Mucosa of gallbladder (tissue), 1 donor: ENCODE measurements around the gene RPTOR. TPM values are rescaled to one million over a fixed set of nuclear protein-coding genes. Genes with fewer than 3 reads are reported as not detected.

Experiments used
- DNase-seq: peaks from one replicate; pipeline ENCODE4 v3.0.0-alpha.2; 2020; ENCODE audit warnings: low spot score
- total RNA-seq: library from RNA; stranded (reverse); gene quantifications from one replicate; pipeline ENCODE4 v1.2.1, GENCODE V29; 2021
- donor health status: DM: no; HTN: no; CAD: no.

RPTOR gene
- total RNA-seq, 1 donor from 2014 or later, result 37.5 TPM

- no peak for DNase-seq
Observed at GRCh38 chr17:80995131-80995530, 450.5 kb downstream of the RPTOR start.

DNA sequence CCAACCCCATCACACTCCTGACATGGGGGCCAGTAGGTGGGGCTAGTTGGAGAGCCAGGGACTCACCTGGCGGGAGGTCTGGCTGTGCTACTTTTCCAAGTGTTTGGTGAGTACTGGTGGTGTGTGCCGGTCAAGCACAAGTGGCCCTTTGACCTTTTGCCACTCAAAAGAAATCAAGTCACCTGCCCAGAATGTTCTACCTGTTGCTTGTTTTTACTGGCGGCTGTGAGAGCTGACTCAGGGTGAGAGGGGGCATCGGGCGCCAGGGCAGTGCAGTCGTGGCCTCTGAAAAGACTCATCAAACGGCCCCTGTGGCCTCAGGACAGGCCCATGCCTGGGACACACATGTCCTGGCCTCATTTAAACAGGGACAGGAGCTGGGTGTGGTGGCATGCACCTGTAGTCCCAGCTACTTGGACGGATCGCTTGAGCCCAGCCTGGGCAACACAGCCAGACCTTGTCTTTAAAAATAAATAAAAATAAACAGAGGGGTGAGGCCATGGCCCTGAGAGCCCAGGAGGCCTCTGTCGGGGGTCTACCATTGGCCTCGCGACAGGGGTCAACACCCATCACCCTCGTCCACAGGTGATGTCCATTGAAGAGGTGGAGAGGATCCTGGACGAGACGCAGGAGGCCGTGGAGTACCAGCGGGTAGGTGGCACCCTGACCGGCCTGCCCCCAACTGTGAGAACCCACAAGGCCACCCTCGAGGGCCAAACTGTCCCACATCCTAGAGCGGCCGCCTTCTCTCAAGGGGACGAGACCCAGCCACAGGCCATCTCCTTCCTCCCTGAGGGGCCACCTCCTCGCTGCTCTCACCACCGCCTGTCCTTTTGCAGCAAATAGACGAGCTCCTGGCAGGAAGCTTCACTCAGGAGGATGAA, 452.0 kb downstream of the RPTOR start:
- DNase-seq, result no peak

- DNase-seq, result no peak
Observed at GRCh38 chr17:80997424-80998117, 452.9 kb downstream of the RPTOR start.

DNA sequence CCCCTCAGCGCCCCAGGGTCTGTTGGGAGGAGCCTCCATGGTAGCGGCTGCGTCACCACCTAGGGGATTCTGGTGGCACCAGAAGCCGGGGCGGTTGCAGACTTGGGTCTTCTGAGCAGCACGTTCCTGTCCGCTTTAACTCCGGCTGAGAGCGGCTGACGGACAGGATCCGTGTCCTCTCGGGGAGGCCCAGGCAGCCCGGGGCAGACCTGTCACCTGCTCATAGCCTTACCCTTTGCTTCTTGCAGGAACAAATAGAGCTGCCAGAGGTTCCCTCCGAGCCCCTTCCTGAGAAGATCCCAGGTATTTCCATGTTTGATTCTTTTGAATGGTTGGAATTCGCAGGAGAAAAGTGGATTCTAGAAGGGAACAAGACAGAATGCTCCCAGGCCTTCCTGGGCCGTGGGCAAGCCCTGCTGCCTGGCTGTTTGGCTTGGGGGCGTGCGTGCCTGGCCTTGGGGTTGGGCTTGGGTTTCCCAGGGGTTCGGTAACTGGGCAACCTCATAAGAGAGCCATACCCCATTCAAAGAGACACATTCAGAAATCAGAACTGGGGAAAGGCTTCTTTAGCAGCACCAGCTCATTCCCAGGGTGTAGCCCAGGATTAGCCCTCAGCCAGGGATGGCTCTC, 453.6 kb downstream of the RPTOR start:
- DNase-seq, result no peak

DNA sequence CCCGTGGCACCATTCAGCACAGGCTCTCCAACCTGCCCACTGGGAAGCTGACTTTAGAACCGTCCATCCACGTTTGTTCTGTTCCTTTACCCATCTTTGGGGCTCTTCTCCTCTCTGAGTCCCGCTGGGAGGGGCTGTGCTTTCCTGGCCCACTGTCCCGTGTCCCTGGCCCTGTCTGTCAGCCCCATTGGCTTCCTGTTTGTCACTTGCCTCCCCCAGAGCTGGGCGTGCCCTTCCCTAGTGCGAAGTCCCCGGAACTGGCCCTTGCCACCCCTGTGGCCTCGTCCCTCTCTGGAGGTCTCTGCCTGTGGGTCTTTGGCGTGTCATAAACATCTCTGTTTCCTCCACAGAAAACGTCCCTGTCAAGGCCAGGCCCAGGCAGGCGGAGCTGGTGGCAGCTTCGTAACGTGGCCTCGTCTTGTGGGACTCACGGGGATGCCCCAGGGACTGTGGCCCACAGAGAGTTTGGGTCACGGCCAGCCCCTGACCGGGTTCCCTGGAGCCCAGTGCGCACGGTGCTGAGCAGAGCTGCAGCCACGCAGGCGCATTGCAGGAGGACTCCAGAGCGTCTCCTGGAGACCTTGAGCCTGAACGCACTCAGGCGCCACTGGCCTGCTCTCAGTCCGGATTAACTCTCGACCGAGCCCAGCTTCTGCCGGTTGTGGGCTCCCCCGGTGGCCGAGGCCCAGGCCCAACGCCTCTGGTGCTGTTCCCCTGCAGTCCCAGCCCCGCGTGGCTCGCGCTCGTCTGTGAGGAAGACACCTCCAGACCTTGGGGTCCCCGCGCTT, 454.3 kb downstream of the RPTOR start:
- no peak for DNase-seq

GRCh38 chr17:80999536-81000333, 455.1 kb downstream of the RPTOR start:
- no peak for DNase-seq

DNA sequence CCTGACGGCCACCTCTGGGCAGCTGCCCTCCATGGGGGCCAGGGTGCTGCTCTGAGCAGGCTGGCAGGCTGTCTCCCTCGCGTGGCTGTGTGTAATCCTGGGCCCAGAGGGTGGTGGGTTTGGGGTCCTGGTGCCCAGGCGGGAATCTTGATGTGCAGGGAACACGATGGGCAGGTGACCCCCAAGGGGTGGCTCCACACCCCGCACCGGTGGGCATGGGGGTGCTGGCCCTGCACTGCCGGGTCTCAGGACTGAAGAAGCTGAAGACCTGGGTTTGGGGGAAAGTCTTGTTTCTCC, 455.6 kb downstream of the RPTOR start:
- DNase-seq, result no peak

DNA sequence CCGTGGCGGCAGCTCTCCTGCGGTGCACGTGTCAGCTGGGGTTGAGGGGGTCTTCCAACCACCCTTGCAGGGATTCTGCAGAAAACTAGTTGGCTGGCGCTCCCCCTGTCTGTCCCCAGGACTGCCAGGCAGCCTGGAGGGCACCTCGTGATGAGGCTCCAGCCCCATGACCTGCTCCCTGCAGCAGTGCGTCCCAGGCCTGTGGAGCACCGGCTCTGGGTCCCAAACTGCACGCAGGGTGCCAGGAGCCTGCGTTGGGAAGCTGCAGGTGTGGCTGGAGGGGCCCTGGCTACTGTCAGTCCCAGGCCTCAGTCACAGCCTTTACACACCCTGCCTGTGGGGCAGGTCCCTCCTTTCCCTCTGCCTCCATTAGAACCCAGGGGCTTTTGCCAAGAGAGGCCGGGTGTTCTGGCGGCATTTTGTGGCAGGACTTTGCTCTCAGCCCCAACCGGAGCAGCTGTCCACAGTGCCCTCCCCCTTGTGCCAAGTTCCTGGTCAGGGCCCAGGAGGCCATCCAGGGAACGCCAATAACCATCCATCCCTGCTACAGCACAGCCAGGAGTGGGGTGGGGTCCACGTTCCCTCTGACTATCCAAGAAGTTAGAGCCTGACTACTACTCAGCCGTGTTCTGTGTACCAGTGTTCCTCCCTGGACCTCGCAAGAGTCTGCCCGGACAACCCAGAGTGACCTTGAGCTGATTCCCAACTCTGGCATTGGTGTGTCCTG, 456.2 kb downstream of the RPTOR start:
- peak; percentile 33 for DNase-seq

DNA sequence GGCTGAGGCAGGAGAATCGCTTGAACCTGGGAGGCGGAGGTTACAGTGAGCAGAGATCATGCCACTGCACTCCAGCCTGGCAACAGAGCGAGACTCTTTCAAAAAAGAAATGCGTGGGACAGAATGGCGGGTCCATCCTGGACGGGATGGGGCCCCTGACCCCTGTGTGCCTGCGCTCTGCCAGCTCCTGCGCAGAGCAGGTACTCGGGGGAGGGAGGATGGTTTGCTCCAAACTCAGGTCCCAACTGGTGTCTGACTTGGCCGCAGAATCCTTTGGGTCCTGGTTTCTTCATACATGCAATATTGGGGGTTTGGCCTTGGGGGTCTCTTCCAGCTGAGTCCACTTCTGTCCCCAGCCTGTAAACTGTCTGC, 457.4 kb downstream of the RPTOR start:
- DNase-seq, result no peak

DNA sequence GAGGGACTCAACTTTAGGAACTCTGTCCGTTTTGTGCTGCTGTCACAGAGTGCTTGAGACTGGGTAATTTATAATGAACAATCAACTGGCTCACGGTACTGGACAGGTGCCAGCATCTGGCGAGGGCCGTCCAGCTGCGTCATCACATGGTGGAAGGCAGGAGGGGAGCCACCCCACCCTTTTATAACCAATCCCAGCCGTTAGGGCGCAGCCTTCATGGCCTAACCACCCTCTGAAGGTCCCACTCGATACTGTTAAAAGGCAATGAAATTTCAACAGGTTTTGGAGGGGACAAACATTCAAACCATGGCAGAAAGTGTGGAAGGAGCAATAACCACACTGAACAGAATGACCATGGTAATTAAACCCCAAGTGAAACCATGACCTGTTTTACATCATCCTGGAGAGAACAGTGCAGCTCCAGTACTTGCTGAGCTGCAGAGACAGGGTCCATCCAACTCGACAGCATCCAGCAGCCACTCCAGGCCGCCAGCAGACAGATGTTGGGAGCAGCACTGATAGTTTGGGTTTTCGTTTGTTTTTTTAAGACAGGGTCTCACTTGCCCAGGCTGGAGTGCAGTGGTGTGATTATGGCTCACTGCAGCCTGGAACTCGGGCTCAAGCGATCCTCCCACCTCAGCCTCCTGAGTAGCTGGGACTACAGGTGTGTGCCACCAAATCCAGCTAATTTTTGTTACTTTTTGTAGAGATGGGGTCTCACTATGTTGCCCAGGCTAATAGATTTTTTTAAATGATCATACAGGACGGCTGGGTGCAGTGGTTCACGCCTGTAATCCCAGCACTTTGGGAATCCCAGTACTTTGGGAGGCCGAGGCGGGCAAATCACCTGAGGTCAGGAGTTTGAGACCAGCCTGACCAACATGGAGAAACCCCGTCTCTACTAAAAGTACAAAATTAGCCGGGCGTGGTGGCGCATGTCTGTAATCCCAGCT, 458.0 kb downstream of the RPTOR start:
- peak; percentile 50 for DNase-seq

DNA sequence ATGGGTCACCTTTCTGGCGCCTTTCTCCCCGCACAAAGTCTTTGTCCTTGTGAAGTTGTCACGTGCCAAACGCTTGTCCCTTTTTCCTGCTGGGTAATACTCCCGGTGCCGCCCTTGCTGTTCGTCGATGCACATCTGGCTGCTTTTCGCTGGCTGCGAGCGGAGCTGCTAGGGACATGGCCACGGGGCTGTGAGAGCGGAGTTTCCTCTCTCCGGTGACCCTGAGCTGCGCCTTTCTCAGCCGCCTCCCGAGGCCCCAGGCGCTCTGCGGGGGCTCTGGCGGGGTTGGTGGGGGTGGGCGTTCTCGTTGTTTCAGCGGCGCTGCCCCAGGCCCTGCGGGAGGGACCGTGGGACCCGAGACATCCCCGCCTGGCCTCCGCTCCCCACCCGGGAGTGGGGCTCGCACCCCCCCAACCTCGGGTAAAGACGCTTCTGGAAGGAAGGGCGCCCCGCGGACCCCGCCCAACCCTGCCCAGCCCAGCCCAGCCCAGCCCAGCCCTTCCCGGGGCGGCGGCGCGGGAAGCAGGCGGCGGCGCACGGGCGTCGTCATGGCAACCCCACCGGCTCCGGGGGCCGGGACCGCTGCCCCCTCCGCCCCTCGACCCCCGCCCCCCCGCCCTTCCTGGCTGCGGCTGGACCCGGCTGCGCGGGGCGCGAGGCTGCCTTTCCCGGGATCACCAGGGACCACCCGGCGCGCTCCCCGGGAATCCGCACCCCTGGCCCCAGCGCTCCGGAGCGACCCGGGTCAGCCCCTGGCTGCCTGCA, 459.3 kb downstream of the RPTOR start:
- no peak for DNase-seq

DNA sequence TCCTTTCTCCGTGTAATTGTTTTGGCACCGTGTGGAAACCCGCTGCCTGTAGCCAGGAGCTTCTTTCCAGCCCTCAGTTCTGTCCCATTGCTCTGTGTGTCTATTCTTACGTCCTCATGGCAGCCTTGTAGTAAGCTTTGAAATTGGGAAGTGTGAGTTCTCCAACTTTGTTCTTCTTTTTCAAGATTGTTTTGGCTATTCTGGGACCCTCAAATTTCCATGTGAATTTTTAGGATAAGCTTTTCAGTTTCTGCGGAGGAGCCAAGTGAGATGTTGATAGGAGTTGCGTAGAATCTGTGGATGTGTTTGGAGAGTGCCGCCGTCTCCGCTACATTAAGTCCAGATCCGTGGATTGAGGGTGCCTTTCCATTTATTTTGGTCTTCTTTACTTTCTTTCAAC, 462.3 kb downstream of the RPTOR start:
- DNase-seq, result no peak

DNA sequence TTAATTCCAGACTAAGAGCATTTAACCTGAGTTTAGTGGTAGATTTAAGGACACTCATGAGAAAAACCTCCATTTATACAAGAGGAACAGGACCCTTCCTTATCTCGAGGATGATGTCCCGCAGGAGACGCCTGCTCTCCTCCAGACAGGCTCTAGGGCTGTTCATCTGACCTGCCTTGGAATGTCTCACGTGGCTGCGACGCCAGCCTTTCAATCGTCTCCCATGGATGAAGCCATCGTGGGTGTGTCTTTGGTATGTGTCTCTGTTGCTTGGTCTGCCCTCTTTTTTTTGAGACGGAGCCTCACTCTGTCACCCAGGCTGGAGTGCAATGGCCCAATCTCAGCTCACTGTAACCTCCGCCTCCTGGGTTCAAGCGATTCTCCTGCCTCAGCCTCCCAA, 463.5 kb downstream of the RPTOR start:
- no peak for DNase-seq

GRCh38 chr17:81009136-81009535, 464.5 kb downstream of the RPTOR start:
- DNase-seq, result no peak

DNA sequence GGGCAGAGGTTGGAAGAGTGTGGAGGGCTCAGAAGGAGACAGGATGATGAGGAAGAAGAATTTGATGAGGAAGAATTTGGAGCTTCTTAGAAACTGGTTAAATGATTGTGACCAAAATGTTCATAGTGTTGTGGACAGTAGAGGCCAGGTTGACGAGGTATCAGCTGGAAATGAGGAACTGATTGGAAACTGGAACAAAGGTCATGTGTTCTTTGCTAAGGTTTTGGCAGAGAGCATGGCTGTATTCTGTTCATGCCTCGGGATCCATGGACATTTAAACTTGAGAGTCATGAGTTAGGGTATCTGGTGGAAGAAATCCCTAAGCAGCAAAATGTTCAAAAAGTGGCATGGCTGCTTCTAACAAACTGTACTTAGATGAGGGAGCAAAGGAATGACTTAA, 466.3 kb downstream of the RPTOR start:
- DNase-seq, result no peak

GRCh38 chr17:81011951-81012350, 467.3 kb downstream of the RPTOR start:
- no peak for DNase-seq

GRCh38 chr17:81012574-81013447, 468.2 kb downstream of the RPTOR start:
- DNase-seq, result no peak

- no peak for DNase-seq
Observed at GRCh38 chr17:81013642-81014041, 469.0 kb downstream of the RPTOR start.
